ENCODE measurements around the gene SDK1.

The SDK1 gene

GRCh38 chr7:3431306-3431705 lies 130.3 kb downstream of the SDK1 start:
- ATAC-seq (ENCODE audit: insufficient read depth, low read depth), result no peak
- DNase-seq, result no peak
- H3K4me2 ChIP-seq (ENCODE audit: insufficient read depth, low read length), result no peak overlapping the region
- H3K9ac ChIP-seq (ENCODE audit: low read depth, low read length), result no peak overlapping the region
- no peaks in the 10 kb centered on the region for H3K36me3 ChIP-seq (ENCODE audit: insufficient read depth, low read length)
- H3K79me2 ChIP-seq (ENCODE audit: insufficient read depth, low read length), result no peaks in the 10 kb centered on the region
- no peaks in the 10 kb centered on the region for H3K9me3 ChIP-seq (ENCODE audit: insufficient read depth, low read length, severe bottlenecking)
- no peaks in the 10 kb centered on the region for H3K4me1 ChIP-seq (ENCODE audit: insufficient read depth, low read length)
- no peaks in the 10 kb centered on the region for H4K20me1 ChIP-seq (ENCODE audit: insufficient read depth, low read length)
- TF ChIP-seq CTCF (IDR thresholded peaks at IDR 0.05; ENCODE audit: borderline replicate concordance, extremely low read depth, low read length, poor library complexity, severe bottlenecking), result no peak
- TF ChIP-seq EZH2 (IDR thresholded peaks at IDR 0.05; ENCODE audit: borderline replicate concordance, low read depth, low read length, severe bottlenecking), result no peak
- no peak overlapping the region for H3K4me3 ChIP-seq (ENCODE audit: low read depth in 1 of 2, low read length in 2 of 2)
- H3K27me3 ChIP-seq (ENCODE audit: insufficient read depth, low read length, poor library complexity), result no peaks in the 10 kb centered on the region
- no peak overlapping the region for H3K27ac ChIP-seq (ENCODE audit: low read length)
- H2AFZ ChIP-seq (ENCODE audit: low read depth, low read length), result no peak overlapping the region

- TF ChIP-seq CTCF (IDR thresholded peaks at IDR 0.05; ENCODE audit: borderline replicate concordance, extremely low read depth, low read length, poor library complexity, severe bottlenecking) (no peak), EZH2 (IDR thresholded peaks at IDR 0.05; ENCODE audit: borderline replicate concordance, low read depth, low read length, severe bottlenecking) (no peak)
- Histone ChIP-seq H3K9me3 (ENCODE audit: insufficient read depth, low read length, severe bottlenecking) (no peaks in the 10 kb centered on the region), H3K36me3 (ENCODE audit: insufficient read depth, low read length) (no peaks in the 10 kb centered on the region), H3K9ac (ENCODE audit: low read depth, low read length) (no peak overlapping the region), H3K4me1 (ENCODE audit: insufficient read depth, low read length) (no peaks in the 10 kb centered on the region), H4K20me1 (ENCODE audit: insufficient read depth, low read length) (no peaks in the 10 kb centered on the region), H3K4me3 (ENCODE audit: low read depth in 1 of 2, low read length in 2 of 2) (no peak overlapping the region), H3K27me3 (ENCODE audit: insufficient read depth, low read length, poor library complexity) (no peaks in the 10 kb centered on the region), H2AFZ (ENCODE audit: low read depth, low read length) (no peak overlapping the region), H3K4me2 (ENCODE audit: insufficient read depth, low read length) (no peak overlapping the region), H3K27ac (ENCODE audit: low read length) (no peak overlapping the region), H3K79me2 (ENCODE audit: insufficient read depth, low read length) (no peaks in the 10 kb centered on the region)
- ATAC-seq (ENCODE audit: insufficient read depth, low read depth) (no peak), DNase-seq (no peak)
These were observed 131.9 kb downstream of the SDK1 start for GRCh38 chr7:3432911-3433310.

- no peaks in the 10 kb centered on the region for H3K36me3 ChIP-seq (ENCODE audit: insufficient read depth, low read length)
- no peaks in the 10 kb centered on the region for H3K79me2 ChIP-seq (ENCODE audit: insufficient read depth, low read length)
- H3K27ac ChIP-seq (ENCODE audit: low read length), result no peak overlapping the region
- H3K4me1 ChIP-seq (ENCODE audit: insufficient read depth, low read length), result no peaks in the 10 kb centered on the region
- TF ChIP-seq CTCF (IDR thresholded peaks at IDR 0.05; ENCODE audit: borderline replicate concordance, extremely low read depth, low read length, poor library complexity, severe bottlenecking) (no peak), EZH2 (IDR thresholded peaks at IDR 0.05; ENCODE audit: borderline replicate concordance, low read depth, low read length, severe bottlenecking) (no peak)
- peaks cover 2% of the 10 kb centered on the region for H3K27me3 ChIP-seq (ENCODE audit: insufficient read depth, low read length, poor library complexity)
- no peak for ATAC-seq (ENCODE audit: insufficient read depth, low read depth)
- H4K20me1 ChIP-seq (ENCODE audit: insufficient read depth, low read length), result no peaks in the 10 kb centered on the region
- H2AFZ ChIP-seq (ENCODE audit: low read depth, low read length), result no peak overlapping the region
- no peaks in the 10 kb centered on the region for H3K9me3 ChIP-seq (ENCODE audit: insufficient read depth, low read length, severe bottlenecking)
- no peak overlapping the region for H3K4me2 ChIP-seq (ENCODE audit: insufficient read depth, low read length)
- DNase-seq, result no peak
- H3K4me3 ChIP-seq (ENCODE audit: low read depth in 1 of 2, low read length in 2 of 2), result no peak overlapping the region
- no peak overlapping the region for H3K9ac ChIP-seq (ENCODE audit: low read depth, low read length)
These were observed 133.6 kb downstream of the SDK1 start for GRCh38 chr7:3434611-3435010.

- DNase-seq, result no peak
- Histone ChIP-seq H3K27ac (ENCODE audit: low read length) (no peak overlapping the region), H3K4me2 (ENCODE audit: insufficient read depth, low read length) (no peak overlapping the region)
These were observed 135.1 kb downstream of the SDK1 start for GRCh38 chr7:3436112-3436511.

More at GRCh38 chr7:3436112-3436511, 135.1 kb downstream of the SDK1 start:
- Histone ChIP-seq H2AFZ (ENCODE audit: low read depth, low read length) (no peak overlapping the region), H3K79me2 (ENCODE audit: insufficient read depth, low read length) (no peaks in the 10 kb centered on the region), H3K9me3 (ENCODE audit: insufficient read depth, low read length, severe bottlenecking) (no peaks in the 10 kb centered on the region), H3K4me3 (ENCODE audit: low read depth in 1 of 2, low read length in 2 of 2) (no peak overlapping the region), H3K9ac (ENCODE audit: low read depth, low read length) (no peak overlapping the region), H4K20me1 (ENCODE audit: insufficient read depth, low read length) (no peaks in the 10 kb centered on the region), H3K36me3 (ENCODE audit: insufficient read depth, low read length) (no peaks in the 10 kb centered on the region), H3K27me3 (ENCODE audit: insufficient read depth, low read length, poor library complexity) (peaks cover 2% of the 10 kb centered on the region), H3K4me1 (ENCODE audit: insufficient read depth, low read length) (no peaks in the 10 kb centered on the region)
- no peak for TF ChIP-seq CTCF (IDR thresholded peaks at IDR 0.05; ENCODE audit: borderline replicate concordance, extremely low read depth, low read length, poor library complexity, severe bottlenecking)
- TF ChIP-seq EZH2 (IDR thresholded peaks at IDR 0.05; ENCODE audit: borderline replicate concordance, low read depth, low read length, severe bottlenecking), result no peak
- ATAC-seq (ENCODE audit: insufficient read depth, low read depth), result no peak
